H1 (cell line): ENCODE measurements around the gene ASPDH.

Experiments
- CBX5 ChIP-seq: fragments of 300-800, 300-1000 bp; sonication (generic); IDR thresholded peaks from 2 replicates; pipeline ENCODE4 v1.7.1; 2016; ENCODE audit warnings: antibody characterized with exemption, low read length, low read depth
- CREB1 ChIP-seq: IDR thresholded peaks from 2 replicates; pipeline ENCODE4 v1.6.1; 2012; ENCODE audit warnings: inconsistent platforms
- GABPA ChIP-seq: IDR thresholded peaks from 2 replicates; pipeline ENCODE4 v1.6.1; 2011; ENCODE audit warnings: mild to moderate bottlenecking, low read length, moderate library complexity, borderline replicate concordance; ENCODE audit not compliant: insufficient read depth
- MAFK ChIP-seq: IDR thresholded peaks from 2 replicates; pipeline ENCODE4 v1.6.1; 2012; ENCODE audit warnings: low read depth, mild to moderate bottlenecking, improper control_type of control experiment, low read length
- POLR2A ChIP-seq, 2 experiments: IDR thresholded peaks; 1 replicate in 1 of 2; 2 replicates in 1 of 2; pipeline ENCODE4 v1.6.1; 2011; ENCODE audit warnings: low read depth in 2 of 2, low read length in 2 of 2, mild to moderate bottlenecking in 2 of 2; ENCODE audit errors: control extremely low read depth in 1 of 2
- SIN3A ChIP-seq, 2 experiments: IDR thresholded peaks in 1 of 2; conservative IDR thresholded peaks in 1 of 2; 2 replicates each; pipeline ENCODE4 v1.6.1; 2011 to 2012; ENCODE audit warnings: low read length in 2 of 2, improper control_type of control experiment in 1 of 2, low read depth in 1 of 2, mild to moderate bottlenecking in 1 of 2
- SP2 ChIP-seq: IDR thresholded peaks from 2 replicates; pipeline ENCODE4 v1.6.1; 2012; ENCODE audit warnings: mild to moderate bottlenecking, low read length, inconsistent platforms
- TF ChIP-seq, protein P1 (sequence below), 3 experiments: IDR thresholded peaks; 1 replicate in 2 of 3; 2 replicates in 1 of 3; pipeline versions ENCODE4 v1.5.1 to v1.6.1; 2011; ENCODE audit warnings: low read length in 3 of 3, mild to moderate bottlenecking in 3 of 3, inconsistent platforms in 2 of 3, low read depth in 1 of 3, moderate library complexity in 1 of 3; ENCODE audit not compliant: insufficient read depth in 1 of 3; ENCODE audit errors: control extremely low read depth in 1 of 3
- TF ChIP-seq, protein P2 (sequence below): IDR thresholded peaks from 2 replicates; pipeline ENCODE4 v1.6.1; 2011; ENCODE audit warnings: low read depth, mild to moderate bottlenecking, low read length; ENCODE audit not compliant: insufficient read depth
- TF ChIP-seq, protein P3 (sequence below): IDR thresholded peaks from 2 replicates; pipeline ENCODE4 v1.6.1; 2012; ENCODE audit warnings: low read length, inconsistent platforms

DNA sequence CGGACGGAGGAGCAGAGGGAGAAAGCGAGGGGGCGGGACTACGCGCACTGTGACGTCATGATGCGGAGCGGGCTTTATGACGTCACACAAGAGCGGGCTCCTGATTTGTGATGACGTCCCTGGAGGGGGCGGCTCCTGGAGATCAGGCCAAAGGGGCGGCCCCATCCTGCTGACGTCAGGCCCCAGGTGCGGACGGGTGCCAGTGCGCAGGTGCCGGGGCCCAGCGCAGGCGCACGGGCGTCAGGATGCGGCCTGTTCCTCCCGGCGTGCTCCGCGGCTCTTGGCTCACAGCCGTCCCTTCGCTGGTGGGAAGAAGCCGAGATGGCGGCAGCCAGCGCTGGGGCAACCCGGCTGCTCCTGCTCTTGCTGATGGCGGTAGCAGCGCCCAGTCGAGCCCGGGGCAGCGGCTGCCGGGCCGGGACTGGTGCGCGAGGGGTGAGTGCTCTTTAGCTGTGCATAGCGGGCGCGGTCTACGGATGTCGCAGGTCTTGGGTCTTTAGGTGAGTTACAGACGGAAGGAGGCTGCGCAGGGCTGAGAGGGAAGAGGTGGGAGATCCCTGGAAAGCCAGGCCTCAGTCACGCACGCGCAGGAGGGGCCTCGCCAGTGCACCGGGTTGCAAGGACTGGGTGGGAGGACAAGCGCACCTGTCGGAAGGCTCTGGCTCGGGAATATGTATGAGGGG lies 37.3 kb downstream of the ASPDH start, which contains the start of the genes EMC10 and GARIN5A:
- TF ChIP-seq CBX5 (no peak), GABPA (0 out of 2 replicates have a peak, but pooled peaks have one; percentile 27), SIN3A (conservative IDR thresholded peaks at IDR 0.05 in 1 of 2, IDR thresholded peaks at IDR 0.05 in 1 of 2; ENCODE audit: low read depth in 1 of 2, low read length in 2 of 2) (peak in 1 of 2 experiments; percentile 44; a peak in 2 of 4 replicates), SP2 (no peak), CREB1 (peak; percentile 100), MAFK (no peak), POLR2A (IDR thresholded peaks at IDR 0.05; ENCODE audit: control extremely low read depth in 1 of 2, low read depth in 2 of 2, low read length in 2 of 2) (peak in 1 of 2 experiments; percentile 92; a peak in 2 of 3 replicates)
- TF ChIP-seq, protein P1, sequence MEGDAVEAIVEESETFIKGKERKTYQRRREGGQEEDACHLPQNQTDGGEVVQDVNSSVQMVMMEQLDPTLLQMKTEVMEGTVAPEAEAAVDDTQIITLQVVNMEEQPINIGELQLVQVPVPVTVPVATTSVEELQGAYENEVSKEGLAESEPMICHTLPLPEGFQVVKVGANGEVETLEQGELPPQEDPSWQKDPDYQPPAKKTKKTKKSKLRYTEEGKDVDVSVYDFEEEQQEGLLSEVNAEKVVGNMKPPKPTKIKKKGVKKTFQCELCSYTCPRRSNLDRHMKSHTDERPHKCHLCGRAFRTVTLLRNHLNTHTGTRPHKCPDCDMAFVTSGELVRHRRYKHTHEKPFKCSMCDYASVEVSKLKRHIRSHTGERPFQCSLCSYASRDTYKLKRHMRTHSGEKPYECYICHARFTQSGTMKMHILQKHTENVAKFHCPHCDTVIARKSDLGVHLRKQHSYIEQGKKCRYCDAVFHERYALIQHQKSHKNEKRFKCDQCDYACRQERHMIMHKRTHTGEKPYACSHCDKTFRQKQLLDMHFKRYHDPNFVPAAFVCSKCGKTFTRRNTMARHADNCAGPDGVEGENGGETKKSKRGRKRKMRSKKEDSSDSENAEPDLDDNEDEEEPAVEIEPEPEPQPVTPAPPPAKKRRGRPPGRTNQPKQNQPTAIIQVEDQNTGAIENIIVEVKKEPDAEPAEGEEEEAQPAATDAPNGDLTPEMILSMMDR (IDR thresholded peaks at IDR 0.05; ENCODE audit: control extremely low read depth in 1 of 3, insufficient read depth in 1 of 3, low read depth in 1 of 3, low read length in 3 of 3) = peak in 1 of 3 experiments; percentile 5; a peak in 1 of 4 replicates
- TF ChIP-seq, protein P2, sequence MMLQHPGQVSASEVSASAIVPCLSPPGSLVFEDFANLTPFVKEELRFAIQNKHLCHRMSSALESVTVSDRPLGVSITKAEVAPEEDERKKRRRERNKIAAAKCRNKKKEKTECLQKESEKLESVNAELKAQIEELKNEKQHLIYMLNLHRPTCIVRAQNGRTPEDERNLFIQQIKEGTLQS = peak; percentile 58; the same call in 1 of the 2 replicates
- TF ChIP-seq, protein P3, sequence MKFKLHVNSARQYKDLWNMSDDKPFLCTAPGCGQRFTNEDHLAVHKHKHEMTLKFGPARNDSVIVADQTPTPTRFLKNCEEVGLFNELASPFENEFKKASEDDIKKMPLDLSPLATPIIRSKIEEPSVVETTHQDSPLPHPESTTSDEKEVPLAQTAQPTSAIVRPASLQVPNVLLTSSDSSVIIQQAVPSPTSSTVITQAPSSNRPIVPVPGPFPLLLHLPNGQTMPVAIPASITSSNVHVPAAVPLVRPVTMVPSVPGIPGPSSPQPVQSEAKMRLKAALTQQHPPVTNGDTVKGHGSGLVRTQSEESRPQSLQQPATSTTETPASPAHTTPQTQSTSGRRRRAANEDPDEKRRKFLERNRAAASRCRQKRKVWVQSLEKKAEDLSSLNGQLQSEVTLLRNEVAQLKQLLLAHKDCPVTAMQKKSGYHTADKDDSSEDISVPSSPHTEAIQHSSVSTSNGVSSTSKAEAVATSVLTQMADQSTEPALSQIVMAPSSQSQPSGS = peak; percentile 98
